Left kidney (tissue), 2 donors: ENCODE data around the gene B4GALT6. TPM values are rescaled to one million over a fixed set of nuclear protein-coding genes. Genes with fewer than 3 reads are reported as not detected.

Experiments used
- DNase-seq: peaks from one replicate; pipeline ENCODE4 v3.0.0-alpha.2; 2013
- polyA plus RNA-seq: library from polyadenylated mRNA; unstranded; fragments of 120-200 nt; gene quantifications from one replicate; pipeline ENCODE4 v1.2.1, GENCODE V29; 2013; ENCODE audit not compliant: insufficient read length

Gene B4GALT6
- polyA plus RNA-seq, 1 donor: 20.7 TPM

- no peak for DNase-seq
Observed at GRCh38 chr18:31694297-31694696, 9.9 kb upstream of the B4GALT6 start.

DNA sequence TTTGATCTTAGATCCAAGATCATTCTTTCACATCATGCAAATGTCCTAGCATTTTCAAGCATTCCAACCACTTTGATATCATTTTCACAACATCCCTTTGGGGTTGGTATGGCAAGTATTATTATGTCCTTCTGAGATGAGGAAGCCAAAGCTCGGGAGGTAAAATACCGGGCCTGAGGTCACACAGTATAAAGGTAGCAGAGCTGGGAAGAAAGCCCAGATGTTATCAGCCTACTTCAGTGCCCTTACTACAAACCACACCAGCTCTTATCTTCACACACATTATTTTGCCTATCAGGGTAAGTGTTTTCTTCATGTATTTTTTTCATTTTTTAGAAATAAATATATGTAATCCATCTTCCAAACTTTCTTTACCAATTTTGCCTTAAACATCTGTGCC, 4.2 kb upstream of the B4GALT6 start:
- no peak for DNase-seq

DNA sequence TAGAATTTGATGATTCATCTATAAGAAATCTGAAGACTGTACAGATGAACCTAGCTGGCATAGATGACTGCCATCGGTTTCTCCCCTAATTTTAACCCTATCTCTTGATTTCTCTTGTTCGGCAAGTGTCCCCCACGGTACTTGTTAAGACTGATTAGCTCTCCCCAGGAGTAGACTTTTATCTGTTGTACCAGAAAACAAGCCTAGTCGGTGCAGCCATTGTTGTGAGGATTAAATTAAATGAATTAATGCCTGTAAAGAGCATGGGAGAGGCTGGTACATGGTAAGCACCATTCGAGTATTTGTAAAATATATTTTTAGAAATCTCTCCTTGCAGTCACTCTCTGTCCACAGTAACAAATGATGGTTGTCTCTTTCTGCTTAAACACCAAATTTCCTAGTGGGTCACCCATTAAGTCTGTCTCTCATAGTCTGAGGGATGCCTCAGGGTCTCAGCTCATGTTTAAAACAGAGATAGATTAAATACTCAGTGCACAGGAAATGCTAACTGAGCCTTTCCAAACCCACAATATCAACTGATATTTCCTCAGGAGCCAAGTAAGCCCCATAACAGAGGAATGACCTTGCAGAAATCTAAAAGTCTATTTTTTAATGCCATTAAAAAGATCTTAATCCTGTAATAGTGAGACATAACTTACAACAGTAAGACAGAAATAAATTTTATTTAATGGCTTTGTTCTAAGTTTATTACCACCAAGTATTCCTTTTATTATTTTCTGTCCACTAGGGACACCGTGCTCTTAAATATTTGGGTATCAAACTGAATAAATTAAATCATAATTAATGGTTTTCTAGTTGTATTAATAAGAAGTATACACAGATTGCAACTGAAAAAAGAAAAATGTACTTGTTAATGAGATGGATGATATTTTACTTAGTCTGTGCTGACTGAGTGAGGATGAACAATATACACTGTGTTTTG, 2.9 kb upstream of the B4GALT6 start:
- no peak for DNase-seq

GRCh38 chr18:31686572-31686971, 2.2 kb upstream of the B4GALT6 start:
- no peak for DNase-seq

DNA sequence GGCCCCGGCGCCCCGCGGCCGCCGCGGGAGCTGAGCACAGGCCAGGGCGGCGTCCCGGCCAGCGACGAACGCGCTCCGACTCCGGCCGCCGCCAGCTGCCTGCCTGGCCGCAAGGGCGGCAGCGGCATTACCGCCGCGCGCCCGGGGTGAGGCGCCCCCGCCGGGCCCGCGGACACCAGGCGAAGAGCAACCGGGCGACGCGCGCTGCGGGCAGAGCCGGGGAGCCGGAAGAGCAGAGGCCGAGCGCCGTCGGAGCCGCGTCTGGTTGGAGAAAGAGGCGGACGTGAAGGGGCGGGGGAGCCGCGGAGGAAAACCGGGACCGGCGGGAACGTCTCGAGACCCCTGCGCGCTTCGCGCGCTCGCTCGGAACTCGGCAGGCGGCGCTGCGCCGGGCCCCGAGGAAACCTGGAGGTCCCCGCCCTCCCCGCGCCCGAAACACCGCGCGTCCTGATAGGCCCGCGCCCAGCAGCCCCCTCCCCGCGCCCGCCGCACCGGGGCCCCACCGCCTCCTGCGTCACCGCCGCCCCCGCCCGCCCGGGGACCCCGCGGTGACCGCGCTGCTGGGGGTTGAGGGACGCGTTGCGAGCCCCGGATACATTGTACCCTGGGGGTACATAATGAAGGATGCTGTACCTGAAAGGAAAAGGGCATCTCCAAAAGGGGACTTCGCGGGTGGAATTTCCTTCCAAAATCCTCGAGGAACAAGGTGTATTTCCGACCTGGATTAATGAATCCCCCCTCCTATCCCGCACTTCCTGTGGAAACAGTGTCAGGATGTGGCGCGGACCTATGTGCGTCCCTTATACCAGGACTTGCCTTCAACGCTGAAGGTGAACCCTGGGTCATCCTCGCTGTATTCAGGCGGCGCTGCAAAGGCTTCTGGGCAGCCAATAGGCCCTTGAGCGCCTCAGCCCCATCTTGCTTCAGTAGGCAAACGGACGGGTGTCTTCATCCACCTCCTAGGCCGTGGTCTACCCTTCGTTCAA, 1.0 kb upstream of the B4GALT6 start:
- DNase-seq: peak; percentile 76

DNA sequence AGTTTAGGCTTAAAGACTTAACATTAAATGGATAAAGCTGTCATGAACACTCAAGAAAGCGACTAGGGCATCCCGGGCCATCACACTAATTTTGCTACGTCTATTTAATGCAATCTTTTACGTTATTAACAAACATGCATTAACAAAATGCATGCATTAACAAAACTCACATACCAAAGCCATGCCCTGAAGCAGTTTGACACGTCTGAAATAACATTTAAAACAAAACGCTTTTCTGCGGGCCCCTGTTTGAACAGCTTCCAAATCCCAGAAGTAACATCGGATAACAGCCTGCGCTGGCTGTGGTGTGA, 458 bp downstream of the B4GALT6 start:
- DNase-seq: peak; percentile 24

GRCh38 chr18:31683106-31683505, 1.3 kb downstream of the B4GALT6 start:
- DNase-seq: no peak

DNA sequence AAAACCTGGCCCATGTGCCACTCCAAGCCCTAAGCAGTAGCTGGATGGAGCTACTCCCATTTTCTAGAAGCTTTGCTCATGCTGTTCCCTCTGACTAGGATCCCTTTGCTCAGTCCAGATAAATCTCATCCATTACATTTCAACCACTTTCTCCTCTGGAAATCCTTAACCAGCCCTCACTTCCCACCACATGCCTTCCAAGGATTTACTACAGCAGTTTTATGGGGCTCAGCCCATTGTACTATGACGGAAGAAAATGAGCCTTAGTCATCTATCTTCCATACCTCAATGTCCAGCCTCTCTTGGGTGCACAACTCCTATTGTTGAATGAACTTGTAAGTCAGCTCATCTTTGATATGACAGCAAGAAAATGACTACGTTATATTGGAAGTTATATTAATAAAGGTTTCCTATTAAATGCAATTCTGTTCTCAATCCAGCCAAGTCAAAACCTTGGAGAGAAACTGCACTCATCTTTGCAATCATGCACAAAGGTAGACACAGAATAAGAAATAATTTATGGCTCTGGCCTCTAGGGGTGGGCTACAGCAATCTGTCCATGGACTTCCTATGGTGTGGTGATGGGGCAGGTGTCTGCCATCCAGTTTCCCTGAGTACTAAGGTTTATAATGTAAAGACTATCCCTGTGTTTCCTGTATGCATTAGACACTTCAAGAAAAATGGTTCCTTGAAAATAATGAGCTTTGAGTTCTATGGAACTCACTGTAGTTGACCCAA, 3.4 kb downstream of the B4GALT6 start:
- no peak for DNase-seq

DNA sequence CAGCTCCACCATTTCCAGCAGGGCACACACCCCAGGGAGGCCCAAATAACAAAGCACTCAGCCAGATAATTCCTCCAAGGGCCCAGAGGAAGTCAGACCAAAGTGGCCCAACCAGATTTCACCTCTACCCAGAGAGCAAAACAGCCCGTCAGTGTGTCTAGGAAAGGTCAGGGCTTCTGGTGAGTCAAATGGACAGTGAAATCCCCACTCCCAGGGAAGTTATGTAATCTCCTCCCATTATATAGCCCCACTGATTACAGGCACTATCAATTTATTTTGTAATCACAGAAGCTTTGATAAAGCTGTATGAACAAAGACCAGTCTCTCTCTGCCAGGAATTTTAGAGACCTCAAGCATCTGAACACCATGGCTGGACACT, 4.0 kb downstream of the B4GALT6 start:
- DNase-seq: no peak

DNA sequence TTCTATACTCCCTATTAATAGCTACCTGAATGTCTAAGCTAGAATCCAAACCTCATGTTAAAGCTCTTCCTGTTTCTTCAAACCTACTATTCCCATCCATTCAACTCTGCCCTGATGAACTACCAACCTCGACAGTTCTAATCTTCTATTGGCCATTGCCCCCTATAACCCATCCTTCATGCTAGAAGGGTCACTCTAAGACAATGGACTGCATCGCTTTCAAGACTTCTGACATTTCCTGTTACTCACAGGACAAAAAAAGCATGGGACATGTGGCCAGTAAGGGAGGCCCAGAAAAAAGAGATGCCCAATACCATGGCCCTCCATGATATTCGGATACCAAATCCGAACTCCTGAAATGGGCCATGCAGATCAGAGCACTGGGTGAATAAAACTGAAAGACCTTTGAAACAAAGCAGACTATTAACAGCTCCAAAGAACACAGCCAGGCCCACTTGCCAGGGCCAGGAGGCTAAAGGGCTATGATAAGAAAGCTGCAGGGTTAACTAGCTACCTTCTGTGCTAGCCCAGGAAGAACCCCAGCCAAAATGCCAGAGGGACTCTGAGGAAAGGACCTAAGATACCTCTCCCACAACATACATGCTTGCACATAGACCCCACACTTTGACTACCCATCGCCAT, 4.5 kb downstream of the B4GALT6 start:
- no peak for DNase-seq

- no peak for DNase-seq
Observed at GRCh38 chr18:31679133-31679742, 5.1 kb downstream of the B4GALT6 start.

DNA sequence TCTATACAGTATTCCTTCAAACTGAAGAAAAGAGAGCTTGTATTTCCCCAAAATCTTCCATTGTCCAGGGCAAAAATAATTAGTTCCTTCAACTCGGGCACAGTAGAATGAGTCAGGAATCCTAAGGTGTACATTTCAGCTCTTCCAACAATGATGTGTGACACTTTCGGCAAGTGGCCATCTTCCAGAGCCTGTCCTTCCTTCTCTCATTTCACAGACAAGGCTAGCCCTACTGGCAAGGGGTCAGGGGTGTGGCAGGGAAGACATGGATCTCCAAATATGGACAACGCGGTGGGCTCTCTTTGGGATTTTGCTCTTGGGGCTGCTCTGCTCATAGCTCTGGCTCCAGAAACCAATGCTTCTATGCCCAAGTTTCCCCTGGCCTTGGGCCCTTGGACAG, 6.0 kb downstream of the B4GALT6 start:
- DNase-seq: no peak

GRCh38 chr18:31677592-31677991, 6.8 kb downstream of the B4GALT6 start:
- DNase-seq: no peak

DNA sequence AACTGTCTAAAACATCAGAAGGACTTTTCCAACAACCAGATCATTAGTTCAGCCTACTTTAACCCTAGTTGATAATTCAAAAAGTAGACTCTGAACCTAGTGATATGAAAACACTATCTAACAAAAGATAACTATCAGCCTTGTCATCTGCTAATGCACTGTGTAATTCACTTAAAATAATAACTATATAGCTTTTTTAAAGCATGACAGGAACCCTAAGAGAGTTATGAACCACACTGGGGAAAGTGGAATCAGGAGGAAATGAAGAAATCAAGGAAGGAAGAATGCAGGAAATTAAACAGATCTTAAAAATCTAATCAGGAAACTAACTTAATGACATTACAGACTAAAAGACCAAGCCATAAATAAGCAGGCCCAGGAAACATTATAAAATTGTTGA, 9.0 kb downstream of the B4GALT6 start:
- no peak for DNase-seq

GRCh38 chr18:31672628-31673135, 11.7 kb downstream of the B4GALT6 start:
- no peak for DNase-seq

DNA sequence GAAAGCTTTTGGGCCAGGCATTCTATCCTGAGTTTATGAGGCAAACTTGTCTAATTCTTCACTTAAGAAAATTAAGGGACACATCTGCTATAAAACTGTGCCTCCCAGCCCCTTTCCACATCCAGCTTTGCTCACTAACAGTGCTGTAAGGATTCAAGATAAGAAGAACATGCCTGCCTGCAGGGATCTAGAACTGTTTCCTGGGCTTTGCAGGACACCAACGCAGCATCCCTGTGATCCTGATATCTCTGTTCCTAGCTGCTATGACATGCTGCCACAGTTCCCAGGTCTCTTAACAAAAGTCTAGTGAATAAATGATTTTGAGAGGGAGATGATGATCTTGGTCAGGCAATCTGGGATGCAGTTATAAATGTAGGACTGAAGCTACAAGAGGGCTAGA, 12.4 kb downstream of the B4GALT6 start:
- DNase-seq: no peak

GRCh38 chr18:31669541-31669940, 14.8 kb downstream of the B4GALT6 start:
- no peak for DNase-seq

- no peak for DNase-seq
Observed at GRCh38 chr18:31667185-31667584, 17.2 kb downstream of the B4GALT6 start.

DNA sequence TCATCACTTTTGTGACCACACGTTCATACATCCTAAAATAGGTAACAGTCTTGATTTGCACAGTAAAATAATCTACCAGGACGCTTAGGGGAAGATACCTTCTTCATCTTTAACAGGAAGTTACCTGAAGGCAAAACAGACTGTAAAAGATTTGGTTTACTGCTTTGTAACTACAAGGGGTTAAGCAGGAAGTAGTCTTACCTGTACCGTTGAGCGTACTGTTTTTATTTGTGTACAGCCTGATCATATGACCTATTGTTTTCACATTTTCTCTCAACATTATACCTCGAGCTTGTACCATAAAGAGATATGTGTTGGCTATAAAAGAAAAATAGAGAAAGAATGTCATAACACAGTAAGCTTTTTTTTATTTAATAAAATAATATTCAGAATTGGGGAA, 18.3 kb downstream of the B4GALT6 start:
- DNase-seq: no peak

DNA sequence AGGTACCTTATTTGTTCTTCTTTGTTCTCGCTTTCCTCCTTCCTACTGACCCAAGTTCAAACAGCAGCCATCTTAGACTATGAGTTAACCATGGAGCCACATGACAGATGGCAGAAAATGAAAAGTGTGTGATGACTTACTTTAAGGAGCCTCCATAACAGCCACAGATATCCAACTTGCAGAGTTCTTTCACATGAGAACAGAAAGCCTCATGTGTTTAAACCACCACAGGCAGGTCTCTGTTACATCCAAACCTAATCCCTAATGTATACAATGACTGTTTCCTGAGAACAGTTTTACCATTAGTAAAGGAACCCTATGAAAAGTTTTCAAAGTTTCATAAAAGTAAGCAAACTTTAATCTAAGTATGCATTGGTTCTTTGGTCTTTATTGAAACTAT, 20.3 kb downstream of the B4GALT6 start:
- no peak for DNase-seq

DNA sequence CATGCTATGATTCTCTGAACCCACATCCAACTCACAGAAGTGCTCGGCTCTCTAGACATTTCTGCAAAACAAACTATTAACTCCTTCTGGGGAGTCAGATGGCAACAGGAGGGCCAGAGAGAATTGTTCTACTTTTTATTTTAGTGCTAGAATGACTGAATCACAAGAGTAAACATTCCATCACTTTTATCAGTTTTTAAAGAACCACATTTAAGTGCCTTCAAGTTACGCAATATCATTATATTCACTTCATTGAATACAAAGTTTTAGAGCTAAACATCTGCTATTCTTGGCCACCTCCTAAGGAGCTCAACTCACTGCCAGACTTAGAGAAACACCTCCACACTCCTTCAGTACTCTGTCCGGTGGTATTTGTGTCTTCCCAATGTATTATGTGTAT, 22.4 kb downstream of the B4GALT6 start:
- DNase-seq: no peak
